Stimulated activated CD4-positive, alpha-beta T cell treated with anti-CD3 and anti-CD28 coated beads, Interleukin-4, amount 100 ng/mL, for 4 hours (primary cell): ENCODE measurements around the gene LYPLA2.
"Not testable (repeated sequence)": the region's sequence is repeated elsewhere in the genome, so short reads cannot be mapped to it uniquely, and the experiment has no call there.

Experiments
- DNase-seq, 2 experiments: peaks; one replicate each; pipeline ENCODE4 v3.0.0-alpha.2; 2020

Gene LYPLA2

DNA sequence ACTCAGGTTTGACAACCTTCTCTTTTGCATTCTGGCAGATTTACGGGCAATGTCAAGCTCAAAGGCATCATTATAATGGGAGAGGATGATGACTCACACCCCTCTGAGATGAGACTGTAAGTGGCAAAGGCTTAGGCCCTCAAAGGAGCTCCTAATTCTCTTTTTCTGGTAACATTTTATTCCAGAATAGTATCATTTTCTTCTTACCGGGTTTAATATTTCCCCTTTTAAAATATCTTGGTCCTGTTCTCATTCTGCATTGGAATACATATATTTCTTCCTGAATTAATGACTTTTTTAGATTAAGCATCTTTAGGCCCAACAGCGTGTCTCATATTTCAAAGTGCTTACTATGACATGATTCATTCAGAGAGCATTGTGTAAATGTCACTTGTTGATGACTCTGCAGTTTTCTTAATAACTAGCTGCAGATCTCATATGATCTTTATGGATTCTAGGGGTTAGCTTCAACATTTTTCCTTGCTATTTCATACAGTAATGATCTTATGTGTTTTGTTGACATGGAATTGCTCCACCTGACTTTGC, 11.0 kb upstream of the LYPLA2 start:
- no peak for DNase-seq

DNA sequence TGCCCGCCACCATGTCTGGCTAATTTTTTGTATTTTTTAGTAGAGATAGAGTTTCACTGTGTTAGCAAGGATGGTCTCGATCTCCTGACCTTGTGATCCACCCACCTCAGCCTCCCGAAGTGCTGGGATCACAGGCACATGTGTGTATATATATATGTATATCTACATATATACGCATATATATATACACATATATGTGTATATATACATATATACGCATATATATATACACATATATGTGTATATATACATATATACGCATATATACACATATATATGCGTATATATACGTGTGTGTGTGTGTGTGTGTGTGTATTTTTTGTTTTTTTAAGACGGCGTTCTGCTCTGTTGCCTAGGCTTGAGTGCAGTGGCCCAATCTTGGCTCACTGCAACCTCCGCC, 7.8 kb upstream of the LYPLA2 start:
- not testable (repeated sequence) for DNase-seq

DNA sequence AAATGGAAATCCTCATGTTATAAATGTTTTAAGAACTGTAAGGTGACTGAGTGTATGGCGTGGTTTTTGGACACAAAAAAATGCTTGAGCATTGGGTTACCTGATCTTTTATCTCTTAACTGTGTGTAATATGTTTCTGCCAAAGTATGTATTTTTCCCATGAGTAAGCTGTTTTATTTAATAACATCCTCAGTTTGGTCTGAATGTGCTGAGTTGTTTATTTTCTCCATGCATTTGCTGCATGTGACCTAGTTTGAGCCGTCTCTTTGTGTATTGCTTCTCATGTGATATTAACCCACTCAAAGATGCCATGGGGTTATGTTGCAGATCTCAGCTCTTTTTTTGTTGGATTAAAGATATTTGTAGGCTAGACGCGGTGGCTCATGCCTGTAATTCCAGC, 6.1 kb upstream of the LYPLA2 start:
- DNase-seq: no peak

DNA sequence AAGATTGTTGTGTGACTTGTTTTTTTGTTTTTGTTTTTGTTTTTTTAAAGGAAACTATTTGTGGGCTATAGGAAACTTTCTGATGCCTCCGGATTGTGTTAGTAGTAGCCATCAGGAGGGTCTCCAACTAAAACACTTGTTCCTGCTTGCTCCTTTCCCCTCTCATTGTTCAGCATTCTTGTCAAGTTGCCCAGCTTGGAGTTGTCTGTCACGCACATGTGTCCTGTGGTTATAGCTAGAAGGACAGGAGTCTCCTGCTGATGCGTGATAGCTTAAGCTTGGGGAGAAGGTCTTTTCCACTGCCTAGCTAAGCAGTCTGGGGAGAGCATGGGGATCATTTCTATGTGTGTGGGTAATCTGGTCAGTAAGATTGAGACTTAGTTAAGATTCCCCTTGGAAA, 3.2 kb upstream of the LYPLA2 start:
- DNase-seq: no peak

DNA sequence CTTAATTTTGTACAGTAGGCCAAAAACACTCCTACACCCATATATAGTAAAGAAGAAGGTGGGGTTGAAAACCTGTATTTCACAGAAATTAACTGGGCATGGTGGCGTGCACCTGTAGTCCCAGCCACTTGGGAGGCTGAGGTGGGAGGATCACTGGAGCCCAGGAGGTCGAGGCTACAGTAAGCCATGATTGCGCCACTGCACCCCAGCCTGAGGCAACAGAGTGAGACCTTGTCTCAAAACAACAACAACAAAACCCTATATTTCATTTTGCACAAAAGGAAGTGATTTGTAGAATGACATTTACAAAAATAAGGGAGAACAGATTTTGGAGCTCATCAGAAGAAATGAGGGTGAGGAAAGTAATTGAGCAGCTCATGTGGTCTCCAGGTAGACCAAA, 2.2 kb upstream of the LYPLA2 start:
- no peak for DNase-seq

DNA sequence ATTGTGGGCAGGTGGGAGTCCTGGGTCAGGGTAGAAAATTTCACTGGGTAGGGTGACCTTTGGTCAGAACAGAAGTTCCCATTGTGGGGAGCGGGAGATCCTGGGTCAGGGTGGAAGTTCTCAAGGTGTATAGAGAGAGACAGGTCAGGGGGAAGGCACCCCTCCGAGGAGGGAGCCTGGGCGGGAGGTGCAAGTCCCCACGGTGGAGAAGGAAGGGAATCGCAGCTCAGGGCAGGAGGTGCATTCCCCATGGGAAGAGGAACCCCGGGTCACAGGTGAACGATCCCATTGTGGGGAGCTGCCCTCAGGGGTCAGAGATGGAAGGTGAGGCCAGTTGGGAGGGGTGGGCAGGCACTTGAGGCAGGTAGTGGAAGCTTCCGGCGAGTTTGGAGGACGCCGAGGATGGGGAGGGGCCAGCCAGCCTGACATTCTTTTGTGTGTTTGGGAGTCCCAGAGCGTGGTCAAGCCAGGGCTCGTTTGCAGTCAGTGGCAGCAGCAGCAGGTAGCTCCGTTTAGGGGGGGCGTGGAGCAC, 637 bp downstream of the LYPLA2 start:
- DNase-seq: no peak

DNA sequence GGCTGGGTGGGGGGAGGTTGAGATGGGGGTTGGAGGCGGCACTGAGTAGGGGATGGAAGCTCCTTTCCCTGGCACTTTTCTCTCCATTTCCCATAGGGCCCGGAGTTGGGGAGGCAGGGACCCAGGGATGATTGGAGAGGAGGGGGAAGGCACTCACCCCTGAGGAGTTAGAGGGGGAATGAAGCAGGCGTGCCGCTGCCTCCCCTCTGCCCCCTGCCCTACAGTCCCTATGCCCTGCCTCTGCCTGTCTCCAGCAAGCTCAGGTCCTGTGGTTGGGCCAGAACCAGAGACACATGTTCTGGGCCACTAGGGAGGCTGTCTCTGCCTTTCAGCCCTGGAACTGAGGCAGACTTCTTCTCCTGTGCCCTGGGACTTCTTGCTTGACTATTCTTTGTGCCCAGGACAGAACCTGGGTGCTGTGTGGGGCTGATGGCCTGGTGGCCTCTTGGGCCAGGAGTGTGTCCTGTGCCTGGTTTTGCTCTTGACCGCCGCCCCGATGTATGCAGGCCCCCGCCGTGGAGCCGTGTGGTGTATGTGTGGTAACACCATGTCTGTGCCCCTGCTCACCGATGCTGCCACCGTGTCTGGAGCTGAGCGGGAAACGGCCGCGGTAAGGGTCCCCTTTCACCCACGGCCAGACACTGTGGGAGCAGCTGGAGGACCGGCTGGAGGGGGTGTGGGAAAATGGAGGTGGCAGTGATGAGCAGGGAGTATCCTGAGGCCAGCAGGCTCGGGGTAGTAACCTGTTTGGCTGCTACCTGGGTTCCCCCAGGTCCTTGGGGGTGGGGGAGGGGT, 1.4 kb downstream of the LYPLA2 start:
- DNase-seq: no peak

DNA sequence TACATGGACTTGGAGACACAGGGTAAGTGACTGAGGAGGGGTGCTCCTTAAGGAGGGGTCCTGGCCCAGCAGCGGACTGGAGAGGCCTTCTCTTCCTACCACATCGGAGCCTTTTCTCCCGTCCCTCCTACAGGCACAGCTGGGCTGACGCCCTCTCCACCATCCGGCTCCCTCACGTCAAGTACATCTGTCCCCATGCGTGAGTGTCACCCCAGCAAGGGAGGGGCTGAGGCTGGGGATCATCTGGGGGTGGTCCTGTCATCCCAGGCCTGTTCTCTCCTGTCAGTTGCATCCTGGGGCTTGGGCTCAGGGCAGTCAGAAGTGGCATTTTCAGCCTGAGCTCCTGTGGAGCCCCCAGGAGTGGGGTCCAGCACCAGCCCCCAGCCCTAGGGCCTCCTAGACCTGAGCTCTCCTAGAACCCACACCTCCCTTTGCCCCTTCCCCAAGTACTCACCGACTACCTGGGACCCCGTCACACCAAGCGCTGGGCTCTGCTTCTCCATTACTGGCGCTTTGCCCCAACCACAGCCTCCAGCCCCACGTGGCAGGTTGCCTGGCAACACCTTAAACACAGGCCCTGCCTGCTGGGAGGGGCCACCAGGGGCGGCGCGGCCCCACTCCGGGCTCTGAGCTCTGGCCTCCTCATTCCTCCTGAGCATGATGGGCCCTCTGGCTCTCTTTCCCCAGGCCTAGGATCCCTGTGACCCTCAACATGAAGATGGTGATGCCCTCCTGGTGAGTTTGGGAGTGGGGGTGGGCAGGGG, 2.3 kb downstream of the LYPLA2 start:
- DNase-seq: no peak

DNA sequence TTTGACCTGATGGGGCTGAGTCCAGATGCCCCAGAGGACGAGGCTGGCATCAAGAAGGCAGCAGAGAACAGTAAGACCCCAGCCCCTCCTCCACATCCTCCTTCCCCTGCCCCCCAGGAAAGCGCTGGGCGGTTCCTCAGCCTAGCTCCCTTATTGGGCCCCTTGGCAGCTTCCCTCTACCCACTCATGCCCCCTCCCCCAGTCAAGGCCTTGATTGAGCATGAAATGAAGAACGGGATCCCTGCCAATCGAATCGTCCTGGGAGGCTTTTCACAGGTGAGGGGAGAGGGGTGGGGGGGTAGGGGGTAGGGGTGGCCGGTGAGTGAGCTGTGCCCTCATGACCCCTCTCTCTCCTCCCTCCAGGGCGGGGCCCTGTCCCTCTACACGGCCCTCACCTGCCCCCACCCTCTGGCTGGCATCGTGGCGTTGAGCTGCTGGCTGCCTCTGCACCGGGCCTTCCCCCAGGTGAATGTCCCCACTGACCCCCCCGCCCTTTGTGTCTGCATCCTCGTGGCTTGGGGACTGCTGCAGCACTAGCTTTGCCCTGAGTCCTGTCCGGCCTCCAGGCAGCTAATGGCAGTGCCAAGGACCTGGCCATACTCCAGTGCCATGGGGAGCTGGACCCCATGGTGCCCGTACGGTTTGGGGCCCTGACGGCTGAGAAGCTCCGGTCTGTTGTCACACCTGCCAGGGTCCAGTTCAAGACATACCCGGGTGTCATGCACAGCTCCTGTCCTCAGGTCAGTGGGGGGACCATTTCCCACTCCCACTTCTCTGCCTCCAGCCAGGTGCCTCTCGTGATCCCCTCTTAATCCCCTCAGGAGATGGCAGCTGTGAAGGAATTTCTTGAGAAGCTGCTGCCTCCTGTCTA, 3.2 kb downstream of the LYPLA2 start:
- DNase-seq: no peak

DNA sequence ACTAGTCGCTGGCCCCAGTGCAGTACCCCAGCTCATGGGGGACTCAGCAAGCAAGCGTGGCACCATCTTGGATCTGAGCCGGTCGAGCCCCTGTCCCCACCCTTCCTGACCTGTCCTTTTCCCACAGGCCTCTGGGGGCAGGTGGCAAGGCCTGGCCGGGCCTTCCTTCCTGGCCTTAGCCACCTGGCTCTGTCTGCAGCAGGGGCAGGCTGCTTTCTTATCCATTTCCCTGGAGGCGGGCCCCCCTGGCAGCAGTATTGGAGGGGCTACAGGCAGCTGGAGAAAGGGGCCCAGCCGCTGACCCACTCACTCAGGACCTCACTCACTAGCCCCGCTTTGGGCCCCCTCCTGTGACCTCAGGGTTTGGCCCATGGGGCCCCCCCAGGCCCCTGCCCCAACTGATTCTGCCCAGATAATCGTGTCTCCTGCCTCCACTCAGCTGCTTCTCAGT, 3.8 kb downstream of the LYPLA2 start:
- DNase-seq: not testable (repeated sequence)

DNA sequence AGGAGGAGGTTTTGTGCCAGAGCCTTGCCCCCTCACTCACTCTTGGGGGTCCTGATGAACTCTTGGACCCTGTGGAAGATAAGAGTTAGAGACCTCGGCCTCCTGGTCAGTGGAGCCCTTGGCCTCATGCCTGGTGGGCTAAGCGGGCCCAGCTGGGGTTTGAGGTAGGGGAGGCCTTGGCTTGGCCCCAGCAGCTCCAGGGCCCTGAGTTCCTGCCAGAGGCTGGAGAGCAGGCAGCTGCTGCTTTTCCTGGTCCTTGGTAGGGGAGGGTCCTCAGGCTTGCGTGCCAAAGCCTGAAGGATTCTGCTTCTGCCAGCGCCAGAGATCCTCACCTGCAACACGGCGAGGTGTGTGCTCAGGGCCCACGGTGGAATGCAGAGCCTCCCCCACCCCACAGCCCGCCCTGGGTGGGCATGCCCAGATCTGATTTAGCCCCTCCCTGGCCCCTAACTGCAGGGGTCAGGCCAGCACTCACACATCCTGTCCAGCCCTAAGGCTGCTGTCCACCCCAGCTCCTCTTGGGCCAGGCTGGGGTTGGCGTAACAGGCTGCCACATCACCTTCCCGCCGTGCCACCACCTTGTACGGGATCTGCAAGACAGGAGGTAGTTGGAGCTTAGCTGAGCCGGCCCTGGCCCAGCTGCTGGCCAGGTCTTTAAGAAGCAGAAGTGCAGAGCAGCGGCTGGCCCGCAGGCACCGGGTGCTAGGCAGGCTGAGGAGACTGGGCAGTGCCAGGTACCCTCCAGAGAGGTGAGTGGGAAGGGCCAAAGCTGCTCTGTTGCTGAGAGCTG, 4.9 kb downstream of the LYPLA2 start:
- no peak for DNase-seq

DNA sequence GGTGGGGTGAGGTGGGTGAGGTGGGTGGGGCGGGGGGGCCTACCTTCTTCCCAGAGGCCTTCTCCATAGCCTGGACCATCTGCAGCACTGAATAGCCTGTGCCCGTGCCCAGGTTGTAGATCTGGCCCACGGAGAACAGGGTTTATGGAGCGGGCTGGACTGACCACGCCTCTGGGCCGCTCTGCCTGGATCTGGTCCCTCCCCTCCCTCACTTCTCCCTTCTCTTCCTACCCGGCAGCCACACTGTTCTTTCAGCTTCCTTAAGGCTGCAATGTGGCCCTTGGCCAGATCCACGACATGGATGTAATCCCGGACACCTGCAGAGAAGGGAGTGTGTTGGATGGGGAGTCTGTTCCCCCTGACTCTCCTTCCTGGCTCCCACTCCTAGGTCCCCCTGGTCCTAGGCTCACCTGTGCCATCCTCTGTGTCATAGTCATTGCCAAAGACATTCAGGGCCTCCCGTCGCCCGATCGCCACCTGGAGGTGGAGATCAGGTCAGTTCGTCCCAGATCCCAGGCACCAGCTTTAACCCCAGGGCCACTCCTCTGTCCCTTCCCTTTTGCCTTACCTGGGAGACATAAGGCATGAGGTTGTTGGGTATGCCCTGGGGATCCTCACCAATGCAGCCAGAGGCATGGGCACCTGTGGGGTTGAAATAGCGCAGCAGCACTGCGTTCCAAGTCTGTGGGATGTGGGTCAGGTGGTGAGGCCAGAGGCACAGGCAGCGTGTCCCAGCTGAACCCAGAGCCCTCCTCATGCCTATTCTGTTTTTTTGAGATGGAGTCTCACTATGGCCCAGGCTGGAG, 5.7 kb downstream of the LYPLA2 start:
- no peak for DNase-seq

DNA sequence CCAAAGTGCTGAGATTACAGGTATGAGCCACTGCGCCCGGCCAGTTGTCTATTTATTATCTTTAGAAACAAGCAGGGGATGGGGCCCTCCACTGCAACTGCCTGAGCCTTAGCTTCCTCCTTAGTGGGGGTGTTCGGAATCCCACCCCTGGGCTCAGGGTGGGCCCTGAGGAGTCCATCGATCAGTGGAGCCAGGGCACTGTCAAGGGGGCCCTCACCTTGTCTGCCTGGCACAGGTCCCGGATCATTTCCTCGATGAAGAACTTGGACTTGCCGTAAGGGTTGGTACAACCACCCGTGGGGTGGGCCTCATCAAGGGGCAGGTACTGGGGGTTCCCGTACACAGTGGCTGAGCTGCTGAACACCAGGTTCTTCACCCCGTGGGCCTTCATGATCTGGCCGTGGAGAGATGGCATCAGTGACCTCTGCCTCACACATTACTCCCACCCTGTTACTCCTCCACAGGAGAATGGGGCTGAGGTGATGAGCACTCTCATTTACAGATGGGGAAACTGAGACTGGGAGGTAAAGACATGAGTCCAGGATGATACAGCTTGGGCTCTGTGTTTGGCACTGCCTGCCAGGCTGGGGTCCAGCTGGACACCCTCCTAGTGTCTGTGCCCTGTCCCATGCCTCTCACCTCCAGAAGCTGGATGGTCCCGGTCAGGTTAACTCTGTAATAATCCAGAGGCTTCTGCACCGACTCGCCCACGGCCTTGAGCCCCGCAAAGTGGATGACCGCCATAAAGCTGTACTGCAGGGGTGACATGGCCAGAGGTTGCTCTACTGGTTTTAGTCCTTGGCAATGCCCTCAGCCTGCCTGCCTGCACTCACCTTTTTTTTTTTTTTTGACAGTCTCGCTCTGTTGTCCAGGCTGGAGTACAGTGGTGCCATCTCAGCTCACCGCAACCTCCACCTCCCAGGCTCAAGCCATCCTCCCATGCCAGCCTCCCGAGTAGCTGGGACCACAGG, 6.8 kb downstream of the LYPLA2 start:
- DNase-seq: no peak

DNA sequence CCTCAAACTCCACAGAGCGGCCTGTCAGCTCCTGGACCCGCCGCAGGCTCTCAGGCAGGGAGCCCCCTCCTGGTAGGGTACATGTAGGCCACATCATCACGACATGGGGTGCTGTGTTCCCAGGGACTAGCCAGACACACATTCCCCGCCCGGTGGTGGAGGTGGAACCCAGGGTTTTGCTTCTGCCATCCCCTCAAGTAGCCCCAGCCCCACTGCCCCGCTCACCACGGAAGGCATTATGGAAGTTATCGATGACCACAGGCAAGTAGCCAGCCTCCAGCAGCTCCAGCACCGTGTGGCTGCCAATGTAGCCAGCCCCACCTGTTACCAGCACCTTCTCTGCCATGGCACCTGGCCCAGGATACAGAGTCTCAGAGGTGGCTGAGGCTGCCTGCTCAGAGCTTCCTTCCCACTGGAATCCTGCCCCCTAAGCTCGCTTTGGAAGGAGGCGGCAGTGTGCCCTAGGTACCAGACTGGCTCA, 7.8 kb downstream of the LYPLA2 start:
- no peak for DNase-seq

DNA sequence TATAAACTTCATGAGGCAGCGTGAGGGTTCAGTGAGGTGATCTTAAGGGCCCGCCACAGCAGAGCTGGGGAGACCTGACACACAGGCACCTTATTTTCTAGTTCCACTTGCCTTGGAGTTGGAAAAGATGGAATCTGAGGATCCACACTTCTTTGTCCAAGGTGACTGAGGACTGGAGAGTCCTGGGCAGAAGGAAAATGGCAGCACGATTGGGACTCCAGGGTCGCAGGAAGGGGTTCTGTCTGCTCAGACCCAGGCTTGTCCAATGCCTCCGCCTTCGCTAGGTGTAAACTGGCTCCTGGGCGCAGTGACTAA, 8.3 kb downstream of the LYPLA2 start:
- no peak for DNase-seq

DNA sequence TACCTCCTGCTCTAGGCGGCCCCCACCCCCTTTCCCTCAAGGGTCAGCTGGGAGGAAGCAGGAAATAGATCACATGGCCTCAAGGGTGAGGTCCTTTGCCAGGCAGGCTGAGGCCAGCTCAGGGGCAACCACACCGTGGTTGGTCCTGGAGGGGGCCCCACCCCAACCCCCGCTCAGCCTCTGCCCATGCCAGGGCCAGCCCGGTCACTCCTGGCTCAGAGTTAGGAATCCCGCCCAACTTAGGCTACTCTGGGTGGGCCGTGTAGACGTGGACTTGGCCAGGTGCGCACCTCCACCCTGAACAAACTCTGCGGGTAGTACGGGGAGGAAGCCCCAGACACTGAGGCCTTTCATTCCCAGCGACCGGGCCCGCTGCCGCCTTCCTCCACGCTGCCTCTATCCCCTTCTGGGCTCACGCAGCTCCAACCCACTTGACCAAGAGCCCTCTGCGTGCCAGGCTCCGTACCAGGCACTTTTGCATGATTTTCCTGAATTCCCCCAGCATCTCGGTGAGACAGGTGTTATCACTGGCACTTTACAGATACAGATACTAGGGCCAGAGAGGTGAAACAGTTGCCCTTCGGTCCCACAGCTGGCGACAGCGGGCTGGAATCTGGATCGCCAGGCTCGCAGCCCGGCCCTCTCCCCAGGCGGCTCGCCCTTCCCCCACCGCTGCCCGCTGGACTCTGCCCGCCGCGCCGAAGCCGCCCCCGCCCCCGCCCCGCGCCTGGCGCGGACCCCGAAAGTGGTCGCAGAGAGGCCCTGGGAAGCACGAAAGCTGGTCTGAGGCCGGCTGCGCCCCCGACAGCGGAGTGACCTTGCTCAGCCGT, 8.8 kb downstream of the LYPLA2 start:
- no peak for DNase-seq

DNA sequence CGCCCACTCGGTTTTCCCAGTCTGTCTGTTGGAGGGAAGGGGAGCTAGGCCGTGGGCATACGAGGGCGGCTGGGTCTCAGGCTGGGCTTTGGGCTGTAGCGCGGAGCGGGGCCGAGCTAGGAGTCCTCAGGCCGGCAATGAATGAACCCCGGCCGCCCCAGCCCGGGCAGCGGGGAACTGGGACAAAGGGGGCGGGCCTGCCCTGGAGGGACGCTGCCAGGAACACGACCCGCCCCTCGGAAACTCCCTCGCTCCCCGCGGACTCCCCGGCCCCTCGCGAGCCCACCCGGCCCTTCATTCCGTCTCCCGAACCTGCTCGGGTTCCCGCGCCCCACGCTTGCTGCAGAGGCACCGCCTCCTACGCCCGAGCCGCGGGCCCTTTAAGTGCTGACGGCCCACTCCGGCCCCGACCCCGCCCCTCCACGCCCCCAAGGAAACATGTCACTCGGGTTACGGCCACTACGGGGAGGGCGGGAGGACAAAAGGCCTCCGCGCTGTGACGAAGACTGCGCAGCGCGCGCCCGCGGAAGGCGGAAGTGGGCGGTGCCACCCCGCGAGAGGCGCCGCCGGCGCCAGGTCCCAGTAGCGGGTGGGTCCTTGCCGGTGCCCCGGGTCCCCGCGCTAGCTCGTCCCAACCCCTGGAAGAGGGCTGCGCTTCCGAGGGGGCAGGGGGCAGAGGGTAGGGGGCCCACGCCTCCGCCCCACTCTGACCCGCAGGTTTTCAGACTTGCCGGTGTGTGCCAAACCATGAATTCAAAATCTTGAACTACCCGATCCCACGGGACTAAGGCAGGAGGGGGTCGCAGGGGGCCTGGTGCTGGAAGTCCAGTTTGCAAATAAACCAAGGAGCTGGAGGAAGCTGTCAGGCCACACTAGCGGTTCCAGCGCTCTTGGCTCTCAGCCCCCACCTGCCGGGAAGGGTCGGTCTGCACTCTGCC, 9.7 kb downstream of the LYPLA2 start, which contains the start of gene GALE:
TSS of gene GALE (minus strand) at position 355 of the 938 bp plus-strand sequence. CDS start 1,747 bp downstream, outside the sequence.
- DNase-seq: peak; percentile 97 to 99
